LNCaP clone FGC (cell line): ENCODE data around the gene RGMA.

Experiments
- DNase-seq: peaks from one replicate; pipeline ENCODE4 v3.0.0-alpha.2; 2011; ENCODE audit warnings: low read depth
- H3K4me3 ChIP-seq: 2 replicates; pipeline ENCODE4 v1.5.1; 2011; ENCODE audit warnings: mild to moderate bottlenecking, low read depth, low read length, control low read depth
- CTCF ChIP-seq: IDR thresholded peaks from 2 replicates; pipeline ENCODE4 v1.5.1; 2012; ENCODE audit warnings: mild to moderate bottlenecking; ENCODE audit not compliant: control insufficient read depth, insufficient read depth; ENCODE audit errors: extremely low read depth

The RGMA gene

GRCh38 chr15:93068581-93069199 is 20.3 kb downstream of the RGMA start:
- TF ChIP-seq CTCF = no peak

GRCh38 chr15:93067649-93068085 is 21.3 kb downstream of the RGMA start:
- DNase-seq = no peak
- TF ChIP-seq CTCF = no peak
- H3K4me3 ChIP-seq = no peak overlapping the region

More at GRCh38 chr15:93068581-93069199, 20.3 kb downstream of the RGMA start:
- H3K4me3 ChIP-seq = no peak overlapping the region
- DNase-seq = no peak

- no peak for TF ChIP-seq CTCF
- no peak overlapping the region for H3K4me3 ChIP-seq
- no peak for DNase-seq
These were observed 22.0 kb downstream of the RGMA start for GRCh38 chr15:93066834-93067648.

GRCh38 chr15:93066224-93066681 is 22.8 kb downstream of the RGMA start:
- no peak for DNase-seq
- H3K4me3 ChIP-seq = no peak overlapping the region
- TF ChIP-seq CTCF = no peak

GRCh38 chr15:93065641-93066045 is 23.4 kb downstream of the RGMA start:
- no peak for TF ChIP-seq CTCF
- H3K4me3 ChIP-seq = no peak overlapping the region
- DNase-seq = no peak

- H3K4me3 ChIP-seq = no peak overlapping the region
- DNase-seq = no peak
- no peak for TF ChIP-seq CTCF
These were observed 25.0 kb downstream of the RGMA start for GRCh38 chr15:93063796-93064690.
